Smooth muscle cell (in vitro differentiated cells): ENCODE results near the gene MSL1. TPM values are rescaled to one million over a fixed set of nuclear protein-coding genes. Genes with fewer than 3 reads are reported as not detected.

ENCODE experiments used
- DNase-seq: peaks from one replicate; lab custom pipeline; 2025; ENCODE audit not compliant: unreplicated experiment; lab: John Stamatoyannopoulos, UW
- H2AFZ ChIP-seq: fragments of 200-600 bp; sonication (generic); 2 replicates; pipeline ENCODE4 v1.6.0; 2016; ENCODE audit warnings: antibody characterized with exemption, low read depth, mild to moderate bottlenecking
- H3F3A ChIP-seq: fragments of 200-600 bp; sonication (generic); 2 replicates; pipeline ENCODE4 v1.6.0; 2017; ENCODE audit warnings: antibody characterized with exemption, low read depth
- H3K27ac ChIP-seq: fragments of 200-600 bp; sonication (generic); 2 replicates; pipeline ENCODE4 v1.5.1; 2016; ENCODE audit warnings: low read depth, mild to moderate bottlenecking
- H3K27me3 ChIP-seq: fragments of 200-600 bp; sonication (generic); 2 replicates; pipeline ENCODE4 v1.6.1; 2016; ENCODE audit warnings: low read depth, mild to moderate bottlenecking
- H3K36me3 ChIP-seq: fragments of 200-600 bp; sonication (generic); 2 replicates; pipeline ENCODE4 v1.5.1; 2016; ENCODE audit warnings: low read depth
- H3K4me1 ChIP-seq: fragments of 200-600 bp; sonication (generic); 2 replicates; pipeline ENCODE4 v1.5.1; 2016; ENCODE audit warnings: low read depth
- H3K4me2 ChIP-seq: fragments of 200-600 bp; sonication (generic); 2 replicates; pipeline ENCODE4 v1.6.0; 2016; ENCODE audit warnings: mild to moderate bottlenecking
- H3K4me3 ChIP-seq: fragments of 200-600 bp; sonication (generic); 2 replicates; pipeline ENCODE4 v1.5.1; 2016; ENCODE audit warnings: mild to moderate bottlenecking
- H3K79me2 ChIP-seq: fragments of 200-600 bp; sonication (generic); 2 replicates; pipeline ENCODE4 v1.6.0; 2016; ENCODE audit warnings: low read depth, mild to moderate bottlenecking
- H3K9ac ChIP-seq: fragments of 200-600 bp; sonication (generic); 2 replicates; pipeline ENCODE4 v1.6.0; 2016; ENCODE audit warnings: low read depth
- H3K9me3 ChIP-seq: fragments of 200-600 bp; sonication (generic); replicated peaks from 2 replicates; pipeline ENCODE4 v1.5.1; 2016; ENCODE audit warnings: low read depth
- H4K20me1 ChIP-seq: fragments of 200-600 bp; sonication (generic); 2 replicates; pipeline ENCODE4 v1.6.0; 2016; ENCODE audit warnings: low read depth
- WGBS: methylation state at CpG from one replicate; pipeline ENCODE4 v1.1.7; 2016; ENCODE audit warnings: low lambda C conversion rate; 5-methylcytosine and 5-hydroxymethylcytosine counted together
- polyA plus RNA-seq: library from polyadenylated mRNA; unstranded; fragments of >200 nt; fragmentation: Nextera tagmentation; extraction: Ambion mirVana; gene quantifications from 2 replicates; pipeline ENCODE4 v1.2.1, GENCODE V29; 2016
- total RNA-seq: library from RNA; depleted of rRNA; stranded (reverse); fragments of >200 nt; gene quantifications from 2 replicates; pipeline ENCODE4 v1.2.3, GENCODE V29; 2014
- TF ChIP-seq, protein P1 (sequence below): fragments of 200-600 bp; sonication (generic); IDR thresholded peaks from 2 replicates; pipeline ENCODE4 v1.5.1; 2017; ENCODE audit warnings: borderline replicate concordance, mild to moderate bottlenecking, antibody characterized with exemption; ENCODE audit not compliant: insufficient read depth, poor library complexity, severe bottlenecking

The MSL1 gene
- total and polyA plus RNA-seq, 2 experiments from 2014 or later = 24.6 to 74.9 TPM

DNA sequence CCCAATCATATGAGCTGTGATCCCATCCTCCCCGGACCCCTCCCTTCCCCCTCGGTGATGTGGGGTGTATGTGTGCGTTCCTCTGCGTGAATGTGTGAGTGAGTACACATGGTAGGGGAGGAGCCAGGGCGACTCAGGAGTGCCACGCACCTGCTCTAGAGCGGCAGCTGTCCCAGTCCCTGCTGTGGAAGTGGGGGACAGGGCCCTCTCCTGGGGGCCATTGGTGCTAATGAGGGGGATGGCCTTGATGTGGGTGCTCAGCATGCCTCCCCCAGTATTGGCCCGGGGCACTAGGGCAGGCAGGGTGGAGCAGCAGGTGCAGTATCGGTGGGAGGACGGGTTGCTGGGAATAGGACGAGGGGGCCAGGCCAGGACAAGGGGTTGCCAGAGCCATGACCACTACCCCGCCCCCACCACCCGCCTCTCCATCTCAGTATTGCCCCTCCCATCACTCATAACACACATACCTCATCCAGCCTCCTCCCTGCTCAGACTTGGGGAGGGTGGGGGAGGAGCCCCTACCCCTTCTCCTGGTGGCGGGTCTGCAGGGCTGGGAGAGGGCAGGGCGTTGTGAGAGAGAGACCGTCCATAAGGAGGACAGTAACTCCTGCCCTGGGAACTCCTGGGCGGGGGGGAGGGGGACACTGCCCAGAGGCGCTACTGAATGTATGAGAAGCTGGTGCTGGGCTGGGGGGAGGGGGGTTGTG is 29.9 kb upstream of the MSL1 start:
- H3K27ac ChIP-seq = no peak overlapping the region
- H3K4me3 ChIP-seq = no peak overlapping the region
- TF ChIP-seq, protein P1, sequence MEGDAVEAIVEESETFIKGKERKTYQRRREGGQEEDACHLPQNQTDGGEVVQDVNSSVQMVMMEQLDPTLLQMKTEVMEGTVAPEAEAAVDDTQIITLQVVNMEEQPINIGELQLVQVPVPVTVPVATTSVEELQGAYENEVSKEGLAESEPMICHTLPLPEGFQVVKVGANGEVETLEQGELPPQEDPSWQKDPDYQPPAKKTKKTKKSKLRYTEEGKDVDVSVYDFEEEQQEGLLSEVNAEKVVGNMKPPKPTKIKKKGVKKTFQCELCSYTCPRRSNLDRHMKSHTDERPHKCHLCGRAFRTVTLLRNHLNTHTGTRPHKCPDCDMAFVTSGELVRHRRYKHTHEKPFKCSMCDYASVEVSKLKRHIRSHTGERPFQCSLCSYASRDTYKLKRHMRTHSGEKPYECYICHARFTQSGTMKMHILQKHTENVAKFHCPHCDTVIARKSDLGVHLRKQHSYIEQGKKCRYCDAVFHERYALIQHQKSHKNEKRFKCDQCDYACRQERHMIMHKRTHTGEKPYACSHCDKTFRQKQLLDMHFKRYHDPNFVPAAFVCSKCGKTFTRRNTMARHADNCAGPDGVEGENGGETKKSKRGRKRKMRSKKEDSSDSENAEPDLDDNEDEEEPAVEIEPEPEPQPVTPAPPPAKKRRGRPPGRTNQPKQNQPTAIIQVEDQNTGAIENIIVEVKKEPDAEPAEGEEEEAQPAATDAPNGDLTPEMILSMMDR = no peak
- no peaks in the 10 kb centered on the region for H3K79me2 ChIP-seq
- WGBS = 80% methylated on average over 14 of the region's 18 CpGs
- no peak overlapping the region for H2AFZ ChIP-seq
- peaks cover 6% of the 10 kb centered on the region for H4K20me1 ChIP-seq
- peaks cover 16% of the 10 kb centered on the region for H3F3A ChIP-seq
- no peak overlapping the region for H3K4me2 ChIP-seq
- no peaks in the 10 kb centered on the region for H3K4me1 ChIP-seq
- DNase-seq = no peak
- no peak overlapping the region for H3K9ac ChIP-seq
- H3K9me3 ChIP-seq = no peaks in the 10 kb centered on the region
- no peaks in the 10 kb centered on the region for H3K27me3 ChIP-seq
- H3K36me3 ChIP-seq = no peaks in the 10 kb centered on the region

- H3K36me3 ChIP-seq = no peaks in the 10 kb centered on the region
- H3K4me3 ChIP-seq = no peak overlapping the region
- no peak overlapping the region for H2AFZ ChIP-seq
- H3K4me2 ChIP-seq = no peak overlapping the region
- H4K20me1 ChIP-seq = peaks cover 8% of the 10 kb centered on the region
- H3K9me3 ChIP-seq = no peaks in the 10 kb centered on the region
- 88% methylated on average over 3 of the region's 3 CpGs for WGBS
- no peaks in the 10 kb centered on the region for H3K4me1 ChIP-seq
- no peak overlapping the region for H3K27ac ChIP-seq
- TF ChIP-seq, protein P1 = no peak
- H3K79me2 ChIP-seq = no peaks in the 10 kb centered on the region
- H3K9ac ChIP-seq = no peak overlapping the region
- no peaks in the 10 kb centered on the region for H3K27me3 ChIP-seq
- DNase-seq = no peak
- peaks cover 16% of the 10 kb centered on the region for H3F3A ChIP-seq
Measured at GRCh38 chr17:40092581-40092980, 29.2 kb upstream of the MSL1 start.

GRCh38 chr17:40093005-40093579 is 28.7 kb upstream of the MSL1 start:
- Histone ChIP-seq H3F3A (peaks cover 16% of the 10 kb centered on the region), H2AFZ (no peak overlapping the region), H3K4me1 (peaks cover under 1% of the 10 kb centered on the region), H3K4me2 (no peak overlapping the region), H3K27me3 (no peaks in the 10 kb centered on the region), H3K9me3 (no peaks in the 10 kb centered on the region), H3K4me3 (no peak overlapping the region), H4K20me1 (peaks cover 12% of the 10 kb centered on the region), H3K27ac (no peak overlapping the region), H3K9ac (no peak overlapping the region), H3K79me2 (no peaks in the 10 kb centered on the region), H3K36me3 (no peaks in the 10 kb centered on the region)
- TF ChIP-seq, protein P1 = no peak
- DNase-seq = no peak
- WGBS = 96% methylated on average over 29 of the region's 29 CpGs
